Measurements from ENCODE around the gene CEP112. TPM values are rescaled to one million over a fixed set of nuclear protein-coding genes. Genes with fewer than 3 reads are reported as not detected.

The CEP112 gene
- polyA plus RNA-seq, 1 donor (not counting 4 experiments of a cell fraction or from before 2014, with no cell fraction given) = 2.6 TPM

DNA sequence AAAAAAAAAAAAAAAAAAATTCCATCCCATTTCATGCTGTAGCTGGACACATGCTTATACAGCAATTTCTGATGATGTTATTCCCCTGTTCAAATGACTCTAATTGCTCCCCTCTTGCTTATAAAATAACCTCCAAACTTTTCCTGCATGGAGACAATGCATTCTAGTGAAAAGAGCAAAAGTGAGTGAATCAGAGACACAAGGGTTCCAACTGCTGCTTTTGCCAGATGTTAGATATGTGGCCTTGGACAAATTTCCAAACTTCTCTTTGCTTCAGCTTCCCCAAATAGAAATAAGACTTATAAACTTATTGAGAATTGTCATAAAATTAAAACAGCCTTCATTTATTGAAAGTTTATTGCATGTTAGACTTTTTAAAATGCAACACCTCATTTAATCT, 565.5 kb downstream of the CEP112 start:
- no peaks in the 10 kb centered on the region for H3K9me3 ChIP-seq (ENCODE audit: control insufficient read depth, low read depth, low read length)
- dilution Hi-C loops (cut with MboI; ENCODE audit: extremely low pct_ligation_motif_present, low sequenced_read_pairs) = no loop called here
- no peak overlapping the region for H3K27ac ChIP-seq (ENCODE audit: control insufficient read depth, insufficient read depth, low read length)
- no peak overlapping the region for H3K4me2 ChIP-seq (ENCODE audit: control insufficient read depth, extremely low read depth, insufficient read depth, low read depth, low read length)
- H3K27me3 ChIP-seq (ENCODE audit: control insufficient read depth, extremely low read depth, insufficient read depth, low read length) = peaks cover 6% of the 10 kb centered on the region
- H3K9me1 ChIP-seq (ENCODE audit: control insufficient read depth, extremely low read depth, insufficient read depth, low read length) = no peaks in the 10 kb centered on the region
- no peak overlapping the region for H2AFZ ChIP-seq (ENCODE audit: control insufficient read depth, low read length)
- TF ChIP-seq EZH2 (IDR thresholded peaks at IDR 0.05; ENCODE audit: low read length) = no peak
- TF ChIP-seq, protein P1, sequence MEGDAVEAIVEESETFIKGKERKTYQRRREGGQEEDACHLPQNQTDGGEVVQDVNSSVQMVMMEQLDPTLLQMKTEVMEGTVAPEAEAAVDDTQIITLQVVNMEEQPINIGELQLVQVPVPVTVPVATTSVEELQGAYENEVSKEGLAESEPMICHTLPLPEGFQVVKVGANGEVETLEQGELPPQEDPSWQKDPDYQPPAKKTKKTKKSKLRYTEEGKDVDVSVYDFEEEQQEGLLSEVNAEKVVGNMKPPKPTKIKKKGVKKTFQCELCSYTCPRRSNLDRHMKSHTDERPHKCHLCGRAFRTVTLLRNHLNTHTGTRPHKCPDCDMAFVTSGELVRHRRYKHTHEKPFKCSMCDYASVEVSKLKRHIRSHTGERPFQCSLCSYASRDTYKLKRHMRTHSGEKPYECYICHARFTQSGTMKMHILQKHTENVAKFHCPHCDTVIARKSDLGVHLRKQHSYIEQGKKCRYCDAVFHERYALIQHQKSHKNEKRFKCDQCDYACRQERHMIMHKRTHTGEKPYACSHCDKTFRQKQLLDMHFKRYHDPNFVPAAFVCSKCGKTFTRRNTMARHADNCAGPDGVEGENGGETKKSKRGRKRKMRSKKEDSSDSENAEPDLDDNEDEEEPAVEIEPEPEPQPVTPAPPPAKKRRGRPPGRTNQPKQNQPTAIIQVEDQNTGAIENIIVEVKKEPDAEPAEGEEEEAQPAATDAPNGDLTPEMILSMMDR (optimal IDR thresholded peaks at IDR 0.05 in 1 of 3, IDR thresholded peaks at IDR 0.05 in 1 of 3, conservative IDR thresholded peaks at IDR 0.05 in 1 of 3; ENCODE audit: extremely low read depth in 1 of 3, insufficient read depth in 2 of 3, low read length in 3 of 3) = no peak
- H3K9ac ChIP-seq (ENCODE audit: control insufficient read depth, extremely low read depth, insufficient read depth, low read length) = no peak overlapping the region
- no peaks in the 10 kb centered on the region for H3K4me1 ChIP-seq (ENCODE audit: control insufficient read depth, extremely low read depth, insufficient read depth, low read length)
- FAIRE-seq (no peak), DNase-seq (ENCODE audit: low read depth, low spot score) (no peak)
- no peak overlapping the region for H3K4me3 ChIP-seq (ENCODE audit: control insufficient read depth in 2 of 3, extremely low read depth in 1 of 3, insufficient read depth in 2 of 3, low read depth in 1 of 3, low read length in 3 of 3)
- no peaks in the 10 kb centered on the region for H3K36me3 ChIP-seq (ENCODE audit: control insufficient read depth in 2 of 2, extremely low read depth in 1 of 2, insufficient read depth in 2 of 2, low read length in 2 of 2)
- H3K79me2 ChIP-seq (ENCODE audit: control insufficient read depth, insufficient read depth, low read length) = no peaks in the 10 kb centered on the region
- no peaks in the 10 kb centered on the region for H4K20me1 ChIP-seq (ENCODE audit: control insufficient read depth, extremely low read depth, insufficient read depth, low read length)

DNA sequence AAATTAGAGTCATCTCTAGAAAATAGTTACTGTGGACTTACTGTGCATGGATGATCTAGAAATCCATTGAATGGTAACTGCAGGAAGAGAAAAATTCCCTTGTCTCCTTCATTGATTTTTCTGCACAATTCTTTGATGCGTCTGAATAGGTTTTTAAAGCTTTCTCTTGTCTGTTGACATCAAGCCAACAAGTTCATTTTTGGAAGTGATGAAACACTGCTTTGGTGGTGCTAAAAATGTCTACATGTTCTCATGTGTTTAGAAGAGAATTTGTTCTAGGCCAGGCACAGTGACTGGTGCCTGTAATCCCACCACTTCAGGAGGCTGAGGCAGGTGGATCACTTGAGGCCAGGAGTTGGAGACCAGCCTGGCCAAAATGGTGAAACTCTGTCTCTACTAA, 573.4 kb downstream of the CEP112 start:
- FAIRE-seq (no peak), DNase-seq (ENCODE audit: low read depth, low spot score) (no peak)
- Histone ChIP-seq H3K9me1 (ENCODE audit: control insufficient read depth, extremely low read depth, insufficient read depth, low read length) (no peaks in the 10 kb centered on the region), H3K9ac (ENCODE audit: control insufficient read depth, extremely low read depth, insufficient read depth, low read length) (no peak overlapping the region), H3K27me3 (ENCODE audit: control insufficient read depth, extremely low read depth, insufficient read depth, low read length) (no peaks in the 10 kb centered on the region), H3K4me1 (ENCODE audit: control insufficient read depth, extremely low read depth, insufficient read depth, low read length) (no peaks in the 10 kb centered on the region), H4K20me1 (ENCODE audit: control insufficient read depth, extremely low read depth, insufficient read depth, low read length) (no peaks in the 10 kb centered on the region), H3K9me3 (ENCODE audit: control insufficient read depth, low read depth, low read length) (no peaks in the 10 kb centered on the region), H3K36me3 (ENCODE audit: control insufficient read depth in 2 of 2, extremely low read depth in 1 of 2, insufficient read depth in 2 of 2, low read length in 2 of 2) (no peaks in the 10 kb centered on the region), H3K79me2 (ENCODE audit: control insufficient read depth, insufficient read depth, low read length) (no peaks in the 10 kb centered on the region), H3K4me3 (ENCODE audit: control insufficient read depth in 2 of 3, extremely low read depth in 1 of 3, insufficient read depth in 2 of 3, low read depth in 1 of 3, low read length in 3 of 3) (no peak overlapping the region), H3K27ac (ENCODE audit: control insufficient read depth, insufficient read depth, low read length) (no peak overlapping the region), H2AFZ (ENCODE audit: control insufficient read depth, low read length) (no peak overlapping the region), H3K4me2 (ENCODE audit: control insufficient read depth, extremely low read depth, insufficient read depth, low read depth, low read length) (no peak overlapping the region)
- dilution Hi-C loops (cut with MboI; ENCODE audit: extremely low pct_ligation_motif_present, low sequenced_read_pairs) = no loop called here
- no peak for TF ChIP-seq EZH2 (IDR thresholded peaks at IDR 0.05; ENCODE audit: low read length)
- TF ChIP-seq, protein P1 (optimal IDR thresholded peaks at IDR 0.05 in 1 of 3, IDR thresholded peaks at IDR 0.05 in 1 of 3, conservative IDR thresholded peaks at IDR 0.05 in 1 of 3; ENCODE audit: extremely low read depth in 1 of 3, insufficient read depth in 2 of 3, low read length in 3 of 3) = no peak

Measured in keratinocyte (primary cell).